Smooth muscle cell (in vitro differentiated cells): ENCODE data around the gene TMTC2. TPM values are rescaled to one million over a fixed set of nuclear protein-coding genes. Genes with fewer than 3 reads are reported as not detected.

Source experiments
- DNase-seq: peaks from one replicate; lab custom pipeline; 2025; ENCODE audit not compliant: unreplicated experiment; lab: John Stamatoyannopoulos, UW
- H2AFZ ChIP-seq: fragments of 200-600 bp; sonication (generic); 2 replicates; pipeline ENCODE4 v1.6.0; 2016; ENCODE audit warnings: antibody characterized with exemption, low read depth, mild to moderate bottlenecking
- H3F3A ChIP-seq: fragments of 200-600 bp; sonication (generic); 2 replicates; pipeline ENCODE4 v1.6.0; 2017; ENCODE audit warnings: antibody characterized with exemption, low read depth
- H3K27ac ChIP-seq: fragments of 200-600 bp; sonication (generic); 2 replicates; pipeline ENCODE4 v1.5.1; 2016; ENCODE audit warnings: low read depth, mild to moderate bottlenecking
- H3K27me3 ChIP-seq: fragments of 200-600 bp; sonication (generic); 2 replicates; pipeline ENCODE4 v1.6.1; 2016; ENCODE audit warnings: low read depth, mild to moderate bottlenecking
- H3K36me3 ChIP-seq: fragments of 200-600 bp; sonication (generic); 2 replicates; pipeline ENCODE4 v1.5.1; 2016; ENCODE audit warnings: low read depth
- H3K4me1 ChIP-seq: fragments of 200-600 bp; sonication (generic); 2 replicates; pipeline ENCODE4 v1.5.1; 2016; ENCODE audit warnings: low read depth
- H3K4me2 ChIP-seq: fragments of 200-600 bp; sonication (generic); 2 replicates; pipeline ENCODE4 v1.6.0; 2016; ENCODE audit warnings: mild to moderate bottlenecking
- H3K4me3 ChIP-seq: fragments of 200-600 bp; sonication (generic); 2 replicates; pipeline ENCODE4 v1.5.1; 2016; ENCODE audit warnings: mild to moderate bottlenecking
- H3K79me2 ChIP-seq: fragments of 200-600 bp; sonication (generic); 2 replicates; pipeline ENCODE4 v1.6.0; 2016; ENCODE audit warnings: low read depth, mild to moderate bottlenecking
- H3K9ac ChIP-seq: fragments of 200-600 bp; sonication (generic); 2 replicates; pipeline ENCODE4 v1.6.0; 2016; ENCODE audit warnings: low read depth
- H3K9me3 ChIP-seq: fragments of 200-600 bp; sonication (generic); replicated peaks from 2 replicates; pipeline ENCODE4 v1.5.1; 2016; ENCODE audit warnings: low read depth
- H4K20me1 ChIP-seq: fragments of 200-600 bp; sonication (generic); 2 replicates; pipeline ENCODE4 v1.6.0; 2016; ENCODE audit warnings: low read depth
- CTCF ChIP-seq: fragments of 200-600 bp; sonication (generic); IDR thresholded peaks from 2 replicates; pipeline ENCODE4 v1.5.1; 2017; ENCODE audit warnings: borderline replicate concordance, mild to moderate bottlenecking, antibody characterized with exemption; ENCODE audit not compliant: insufficient read depth, poor library complexity, severe bottlenecking
- WGBS: methylation state at CpG from one replicate; pipeline ENCODE4 v1.1.7; 2016; ENCODE audit warnings: low lambda C conversion rate; 5-methylcytosine and 5-hydroxymethylcytosine counted together
- polyA plus RNA-seq: library from polyadenylated mRNA; unstranded; fragments of >200 nt; fragmentation: Nextera tagmentation; extraction: Ambion mirVana; gene quantifications from 2 replicates; pipeline ENCODE4 v1.2.1, GENCODE V29; 2016
- total RNA-seq: library from RNA; depleted of rRNA; stranded (reverse); fragments of >200 nt; gene quantifications from 2 replicates; pipeline ENCODE4 v1.2.3, GENCODE V29; 2014

Gene TMTC2
- total and polyA plus RNA-seq, 2 experiments from 2014 or later = 0.71 to 10.6 TPM

DNA sequence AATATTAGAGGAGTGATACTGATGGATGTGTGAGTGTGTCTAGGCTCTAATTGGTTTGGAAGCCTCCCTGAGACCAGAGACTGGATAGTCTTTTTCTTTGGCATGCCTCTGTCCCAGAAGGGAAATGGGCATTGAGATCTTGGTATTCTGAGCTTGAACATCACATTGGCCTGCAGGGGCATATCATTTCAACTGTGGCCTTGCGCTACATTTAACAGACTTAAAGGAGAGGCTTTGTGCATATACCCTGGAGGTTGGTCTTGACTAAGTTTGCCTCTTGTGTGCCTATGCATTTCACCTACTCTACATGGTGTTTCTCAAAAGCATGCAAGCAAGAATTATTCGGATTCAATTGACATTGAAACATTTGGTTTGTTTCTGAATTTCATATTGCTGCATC lies 185.4 kb downstream of the TMTC2 start:
- 94% methylated on average over 2 of the region's 2 CpGs for WGBS

GRCh38 chr12:82873309-82873708 lies 186.6 kb downstream of the TMTC2 start:
- Histone ChIP-seq H3K4me3 (no peak overlapping the region), H3K79me2 (peaks cover 6% of the 10 kb centered on the region), H4K20me1 (no peaks in the 10 kb centered on the region), H2AFZ (no peak overlapping the region), H3F3A (peaks cover 10% of the 10 kb centered on the region), H3K27ac (no peak overlapping the region), H3K4me1 (peaks cover 32% of the 10 kb centered on the region), H3K36me3 (no peaks in the 10 kb centered on the region), H3K27me3 (no peaks in the 10 kb centered on the region), H3K9me3 (no peaks in the 10 kb centered on the region), H3K4me2 (no peak overlapping the region), H3K9ac (no peak overlapping the region)
- TF ChIP-seq CTCF = no peak
- no peak for DNase-seq

More for the DNA sequence above, 185.4 kb downstream of the TMTC2 start:
- no peaks in the 10 kb centered on the region for H3K9me3 ChIP-seq
- no peak for TF ChIP-seq CTCF
- no peak overlapping the region for H2AFZ ChIP-seq
- H3K27ac ChIP-seq = no peak overlapping the region
- peaks cover 32% of the 10 kb centered on the region for H3K4me1 ChIP-seq
- no peaks in the 10 kb centered on the region for H3K27me3 ChIP-seq
- no peak overlapping the region for H3K4me2 ChIP-seq
- H3K9ac ChIP-seq = no peak overlapping the region
- H3F3A ChIP-seq = peaks cover 10% of the 10 kb centered on the region
- H3K36me3 ChIP-seq = no peaks in the 10 kb centered on the region
- DNase-seq = no peak
- no peaks in the 10 kb centered on the region for H4K20me1 ChIP-seq
- H3K4me3 ChIP-seq = no peak overlapping the region
- H3K79me2 ChIP-seq = peaks cover 4% of the 10 kb centered on the region

GRCh38 chr12:82873951-82874350 lies 187.2 kb downstream of the TMTC2 start:
- H3K27ac ChIP-seq = no peak overlapping the region
- no peak overlapping the region for H3K4me3 ChIP-seq
- H3K27me3 ChIP-seq = no peaks in the 10 kb centered on the region
- TF ChIP-seq CTCF = no peak
- H3K9ac ChIP-seq = no peak overlapping the region
- H2AFZ ChIP-seq = no peak overlapping the region
- H4K20me1 ChIP-seq = no peaks in the 10 kb centered on the region
- no peaks in the 10 kb centered on the region for H3K9me3 ChIP-seq
- peaks cover 10% of the 10 kb centered on the region for H3F3A ChIP-seq
- peak overlapping the region; percentile 55 for H3K4me2 ChIP-seq
- 82% methylated on average over 3 of the region's 3 CpGs for WGBS
- H3K4me1 ChIP-seq = peaks cover 32% of the 10 kb centered on the region
- DNase-seq = no peak
- H3K36me3 ChIP-seq = no peaks in the 10 kb centered on the region
- H3K79me2 ChIP-seq = peaks cover 6% of the 10 kb centered on the region

DNA sequence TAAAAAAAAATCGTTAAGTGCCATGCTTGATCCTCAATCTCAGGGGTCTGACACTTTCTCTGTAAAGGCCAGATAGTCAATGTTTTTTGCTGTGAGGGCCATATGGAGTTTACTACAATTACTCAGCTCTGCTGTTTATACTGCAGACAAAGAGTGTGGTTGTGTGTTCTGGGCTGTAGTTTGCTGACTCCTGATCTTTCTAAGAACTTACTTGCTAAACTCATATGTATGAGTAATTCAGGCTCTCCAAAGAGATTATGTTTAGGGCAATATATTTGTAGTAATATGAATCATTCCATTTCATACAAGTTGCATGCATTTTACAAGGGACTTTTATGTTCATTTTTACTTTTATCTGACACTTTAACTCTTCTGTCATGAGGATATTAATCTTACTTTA lies 188.2 kb downstream of the TMTC2 start:
- peaks cover 28% of the 10 kb centered on the region for H3K4me1 ChIP-seq
- no peak overlapping the region for H2AFZ ChIP-seq
- no peaks in the 10 kb centered on the region for H3K27me3 ChIP-seq
- no peak overlapping the region for H3K9ac ChIP-seq
- H4K20me1 ChIP-seq = no peaks in the 10 kb centered on the region
- H3K9me3 ChIP-seq = no peaks in the 10 kb centered on the region
- WGBS = 53% methylated on average over 1 of the region's 1 CpG
- H3K4me3 ChIP-seq = no peak overlapping the region
- no peaks in the 10 kb centered on the region for H3K36me3 ChIP-seq
- H3K4me2 ChIP-seq = peak overlapping the region; percentile 55
- no peak for TF ChIP-seq CTCF
- H3K79me2 ChIP-seq = peaks cover 6% of the 10 kb centered on the region
- peak overlapping the region; percentile 57 for H3K27ac ChIP-seq
- peaks cover 10% of the 10 kb centered on the region for H3F3A ChIP-seq
- DNase-seq = no peak
